ENCODE results near the gene NCOA7.
"Not testable (repeated sequence)": the region's sequence is repeated elsewhere in the genome, so short reads cannot be mapped to it uniquely, and the experiment has no call there.

Gene NCOA7

GRCh38 chr6:125954735-125955339 is 164.1 kb downstream of the NCOA7 start:
- no peak for DNase-seq

- no peak for DNase-seq
Measured at GRCh38 chr6:125955973-125956372, 165.2 kb downstream of the NCOA7 start.

- peak; percentile 96 for DNase-seq
Measured at GRCh38 chr6:125956506-125957390, 166.0 kb downstream of the NCOA7 start, which contains the start of gene HINT3. TSS of gene HINT3 (plus strand) at chr6:125956770. CDS start at chr6:125956978, 208 bp downstream.

- no peak for DNase-seq
Measured at GRCh38 chr6:125957391-125957693, 166.6 kb downstream of the NCOA7 start.

- DNase-seq: no peak
Measured at GRCh38 chr6:125957845-125958244, 167.1 kb downstream of the NCOA7 start.

GRCh38 chr6:125959041-125959440 is 168.3 kb downstream of the NCOA7 start:
- no peak for DNase-seq

- no peak for DNase-seq
Measured at GRCh38 chr6:125961117-125961516, 170.4 kb downstream of the NCOA7 start.

GRCh38 chr6:125962900-125963497 is 172.2 kb downstream of the NCOA7 start:
- DNase-seq: no peak

GRCh38 chr6:125963817-125964216 is 173.1 kb downstream of the NCOA7 start:
- DNase-seq: no peak

GRCh38 chr6:125966569-125966968 is 175.8 kb downstream of the NCOA7 start:
- DNase-seq: no peak

GRCh38 chr6:125968493-125968892 is 177.7 kb downstream of the NCOA7 start:
- no peak for DNase-seq

GRCh38 chr6:125970760-125971159 is 180.0 kb downstream of the NCOA7 start:
- no peak for DNase-seq

- not testable (repeated sequence) for DNase-seq
Measured at GRCh38 chr6:125972478-125972877, 181.7 kb downstream of the NCOA7 start.

- DNase-seq: no peak
Measured at GRCh38 chr6:125974214-125974866, 183.6 kb downstream of the NCOA7 start.

- no peak for DNase-seq
Measured at GRCh38 chr6:125979101-125979500, 188.3 kb downstream of the NCOA7 start.
